GM12878 (cell line): ENCODE measurements around the gene RTN3. TPM values are rescaled to one million over a fixed set of nuclear protein-coding genes. Genes with fewer than 3 reads are reported as not detected.

ENCODE experiments used
- ATF7 ChIP-seq: fragments of 450-650 bp; IDR thresholded peaks from 2 replicates; pipeline ENCODE4 v1.6.1; 2016; ENCODE audit warnings: low read depth, mild to moderate bottlenecking
- BCLAF1 ChIP-seq: fragments of 450-650 bp; IDR thresholded peaks from 2 replicates; pipeline ENCODE4 v1.6.1; 2017; ENCODE audit warnings: antibody characterized with exemption, mild to moderate bottlenecking, moderate library complexity
- CBX3 ChIP-seq: fragments of 200-600 bp; sonication (generic); IDR thresholded peaks from 2 replicates; pipeline ENCODE4 v1.6.1; 2016; ENCODE audit warnings: low read depth, borderline replicate concordance
- ESRRA ChIP-seq: IDR thresholded peaks from 2 replicates; pipeline ENCODE4 v1.6.1; 2012; ENCODE audit warnings: mild to moderate bottlenecking, low read length, improper control_type of control experiment
- EZH2 ChIP-seq: IDR thresholded peaks from 2 replicates; pipeline ENCODE4 v1.6.1; 2012; ENCODE audit warnings: low read depth, mild to moderate bottlenecking, control low read depth, inconsistent platforms, low read length, borderline replicate concordance; ENCODE audit not compliant: control insufficient read depth
- FOXK2 ChIP-seq: fragments of 450-650 bp; IDR thresholded peaks from 2 replicates; pipeline ENCODE4 v1.6.1; 2017; ENCODE audit warnings: mild to moderate bottlenecking, moderate library complexity
- HCFC1 ChIP-seq: fragments of 150-350 bp; IDR thresholded peaks from 2 replicates; pipeline ENCODE4 v1.6.1; 2014; ENCODE audit warnings: low read length
- HDAC6 ChIP-seq: fragments of 200-600 bp; sonication (generic); IDR thresholded peaks from one replicate; pipeline ENCODE4 v1.8.0; 2017; ENCODE audit warnings: antibody characterized with exemption; ENCODE audit not compliant: unreplicated experiment
- IKZF1 ChIP-seq: fragments of 450-650 bp; conservative IDR thresholded peaks from 2 replicates; pipeline ENCODE4 v1.6.1; 2017; ENCODE audit warnings: antibody characterized with exemption, mild to moderate bottlenecking
- IRF5 ChIP-seq: fragments of 450-650 bp; IDR thresholded peaks from 2 replicates; pipeline ENCODE4 v1.6.1; 2017; ENCODE audit warnings: borderline replicate concordance
- JUND ChIP-seq: IDR thresholded peaks from 2 replicates; pipeline ENCODE4 v1.6.1; 2012; ENCODE audit warnings: low read depth, mild to moderate bottlenecking, low read length, improper control_type of control experiment, moderate library complexity
- NR2C1 ChIP-seq: fragments of 450-650 bp; IDR thresholded peaks from 2 replicates; pipeline ENCODE4 v1.6.1; 2017; ENCODE audit warnings: antibody characterized with exemption, mild to moderate bottlenecking, moderate library complexity
- NR2C2 ChIP-seq: IDR thresholded peaks from 2 replicates; pipeline ENCODE4 v1.6.1; 2011; ENCODE audit warnings: borderline replicate concordance, low read depth; ENCODE audit not compliant: control insufficient read depth, insufficient read length
- NR2F1 ChIP-seq: fragments of 450-650 bp; conservative IDR thresholded peaks from 2 replicates; pipeline ENCODE4 v1.6.1; 2017; ENCODE audit warnings: mild to moderate bottlenecking
- POU2F2 ChIP-seq: IDR thresholded peaks from 3 replicates; pipeline ENCODE4 v1.6.1; 2011; ENCODE audit warnings: low read depth, mild to moderate bottlenecking, low read length, borderline replicate concordance
- RBBP5 ChIP-seq: fragments of 200-600 bp; sonication (generic); conservative IDR thresholded peaks from 2 replicates; pipeline ENCODE4 v1.6.1; 2016
- RELA ChIP-seq: fragments of 450-650 bp; IDR thresholded peaks from 2 replicates; pipeline ENCODE4 v1.8.0; 2014; ENCODE audit warnings: borderline replicate concordance; ENCODE audit not compliant: partially characterized antibody
- SIN3A ChIP-seq: IDR thresholded peaks from 2 replicates; pipeline ENCODE4 v1.6.1; 2012; ENCODE audit warnings: low read depth, low read length, improper control_type of control experiment
- SKIL ChIP-seq: fragments of 450-650 bp; IDR thresholded peaks from 2 replicates; pipeline ENCODE4 v1.6.1; 2017; ENCODE audit warnings: mild to moderate bottlenecking, low read depth, inconsistent platforms; ENCODE audit not compliant: poor library complexity, severe bottlenecking
- SP1 ChIP-seq: IDR thresholded peaks from one replicate; pipeline ENCODE4 v1.6.1; 2011; ENCODE audit warnings: low read depth, low read length
- SUZ12 ChIP-seq: fragments of 200-600 bp; sonication (generic); IDR thresholded peaks from one replicate; pipeline ENCODE4 v1.6.1; 2018; ENCODE audit warnings: antibody characterized with exemption, mild to moderate bottlenecking; ENCODE audit not compliant: unreplicated experiment
- TBL1XR1 ChIP-seq: IDR thresholded peaks from 2 replicates; pipeline ENCODE4 v1.6.1; 2012; ENCODE audit warnings: low read depth, low read length, improper control_type of control experiment
- TCF12 ChIP-seq: IDR thresholded peaks from 2 replicates; pipeline ENCODE4 v1.6.1; 2011; ENCODE audit warnings: low read depth, mild to moderate bottlenecking, low read length
- TCF3 ChIP-seq: IDR thresholded peaks from 2 replicates; pipeline ENCODE4 v1.6.1; 2012; ENCODE audit warnings: low read depth, mild to moderate bottlenecking, low read length, borderline replicate concordance; ENCODE audit not compliant: insufficient read depth
- YY1 ChIP-seq: IDR thresholded peaks from 2 replicates; pipeline ENCODE4 v1.6.1; 2011; ENCODE audit warnings: low read depth, mild to moderate bottlenecking, low read length
- ZNF384 ChIP-seq: IDR thresholded peaks from 2 replicates; pipeline ENCODE4 v1.6.1; 2012; ENCODE audit warnings: low read depth, mild to moderate bottlenecking, low read length, improper control_type of control experiment, borderline replicate concordance
- ZSCAN29 ChIP-seq: fragments of 450-650 bp; IDR thresholded peaks from 2 replicates; pipeline ENCODE4 v1.6.1; 2017; ENCODE audit warnings: mild to moderate bottlenecking, moderate library complexity
- polyA plus RNA-seq, 11 experiments: library from polyadenylated mRNA; depleted of rRNA in 4 of 11; unstranded in 6 of 11; stranded (reverse) in 5 of 11; fragments of >200 nt; fragmentation: Nextera tagmentation in 4 of 11; fragmentation: Illumina TruSeq in 1 of 11; extraction: Ambion mirVana in 4 of 11; extraction: Trizol in 1 of 11; gene quantifications; 1 replicate in 1 of 11; 2 replicates in 10 of 11; pipeline versions ENCODE4 v1.2.1 to v1.2.3, GENCODE V29; 2011 to 2016; ENCODE audit warnings: inconsistent platforms in 2 of 11, missing spikeins in 2 of 11, low read depth in 1 of 11
- total RNA-seq, 4 experiments: library from RNA; depleted of rRNA in 3 of 4; stranded (reverse); fragments of >200 nt in 3 of 4; fragmentation: Illumina TruSeq in 1 of 4; extraction: Trizol in 1 of 4; gene quantifications; 2 replicates each; pipeline versions ENCODE4 v1.2.1 to v1.2.3, GENCODE V29; 2013 to 2021

The RTN3 gene
- total and polyA plus RNA-seq, 10 of the 15 experiments (the other 5 are each of a cell fraction or from before 2014, with no cell fraction given), result 22.9 to 64.2 (median 47.0) TPM

GRCh38 chr11:63767565-63768236 is 86.4 kb downstream of the RTN3 start (continued):
- TF ChIP-seq BCLAF1, result no peak
- TF ChIP-seq ZSCAN29, result no peak
- TF ChIP-seq ESRRA, result no peak
- no peak for TF ChIP-seq SIN3A
- no peak for TF ChIP-seq SKIL
- TF ChIP-seq TCF3, result no peak
- TF ChIP-seq SP1, result no peak
- peak; percentile 79; the same call in 1 of the 2 replicates for TF ChIP-seq ATF7
- TF ChIP-seq POU2F2, result no peak
- no peak for TF ChIP-seq HCFC1
- TF ChIP-seq FOXK2, result peak; percentile 41; the same call in 1 of the 2 replicates
- peak; percentile 24; the same call in 1 of the 2 replicates for TF ChIP-seq NR2F1
- no peak for TF ChIP-seq HDAC6
- TF ChIP-seq YY1, result no peak
- TF ChIP-seq NR2C2, result no peak
- no peak for TF ChIP-seq TCF12
- TF ChIP-seq RBBP5, result no peak
- TF ChIP-seq IRF5, result no peak
- TF ChIP-seq CBX3, result no peak
- no peak for TF ChIP-seq TBL1XR1
- no peak for TF ChIP-seq EZH2
- no peak for TF ChIP-seq SUZ12
- 0 out of 2 replicates have a peak, but pooled peaks have one; percentile 22 for TF ChIP-seq ZNF384
- TF ChIP-seq NR2C1, result no peak
- TF ChIP-seq JUND, result no peak
- no peak for TF ChIP-seq IKZF1
- TF ChIP-seq RELA, result no peak
